HEK293T (cell line): ENCODE results near the gene ZMIZ2.

Experiments
- ARNT ChIP-seq: fragments of 450-650 bp; IDR thresholded peaks from 2 replicates; pipeline ENCODE4 v1.6.1; 2017; ENCODE audit warnings: mild to moderate bottlenecking
- BHLHE40 ChIP-seq: fragments of 450-650 bp; IDR thresholded peaks from 2 replicates; pipeline ENCODE4 v1.6.1; 2016; ENCODE audit warnings: mild to moderate bottlenecking, moderate library complexity, borderline replicate concordance
- FOXK2 ChIP-seq: fragments of 450-650 bp; IDR thresholded peaks from 2 replicates; pipeline ENCODE4 v1.6.1; 2016; ENCODE audit warnings: mild to moderate bottlenecking
- FOXM1 ChIP-seq: fragments of 450-650 bp; IDR thresholded peaks from 2 replicates; pipeline ENCODE4 v1.6.1; 2017; ENCODE audit warnings: mild to moderate bottlenecking, borderline replicate concordance
- HDGF ChIP-seq: fragments of 450-650 bp; IDR thresholded peaks from 2 replicates; pipeline ENCODE4 v1.6.1; 2017; ENCODE audit warnings: antibody characterized with exemption, borderline replicate concordance
- L3MBTL2 ChIP-seq: fragments of 450-650 bp; conservative IDR thresholded peaks from 2 replicates; pipeline ENCODE4 v1.6.1; 2016; ENCODE audit warnings: mild to moderate bottlenecking
- PKNOX1 ChIP-seq: fragments of 450-650 bp; IDR thresholded peaks from 2 replicates; pipeline ENCODE4 v1.6.1; 2016
- SP1 ChIP-seq: fragments of 450-650 bp; IDR thresholded peaks from 2 replicates; pipeline ENCODE4 v1.6.1; 2017
- ZNF384 ChIP-seq: fragments of 450-650 bp; IDR thresholded peaks from 2 replicates; pipeline ENCODE4 v1.6.1; 2016

DNA sequence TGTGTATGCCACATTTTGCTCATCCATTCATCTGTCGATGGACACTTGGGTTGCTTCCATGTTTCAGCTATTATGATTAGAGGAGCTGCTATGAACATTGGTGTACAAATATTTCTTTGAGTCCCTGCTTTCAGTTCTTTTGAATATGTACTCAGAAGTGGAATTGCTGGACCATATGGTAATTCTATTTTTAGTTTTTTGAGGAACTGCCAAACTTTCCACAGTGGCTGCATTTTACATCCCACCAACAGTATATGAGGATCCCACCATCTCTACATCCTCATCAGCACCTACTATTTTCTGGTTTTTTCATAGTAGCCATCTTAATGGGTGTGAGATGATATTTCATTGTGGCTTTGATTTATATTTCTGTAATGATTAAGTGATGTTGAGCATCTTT is 44.7 kb upstream of the ZMIZ2 start:
- TF ChIP-seq L3MBTL2 (no peak), ARNT (no peak), BHLHE40 (no peak), HDGF (no peak), ZNF384 (no peak), PKNOX1 (no peak), SP1 (no peak), FOXM1 (no peak), FOXK2 (no peak)
